GM19467 (cell line): ENCODE results near the gene CDC42EP3.
A peak's percentile ranks its signal among the peaks of the same experiment; 100 is the strongest.

Experiments
- ATAC-seq: cut with Tn5 transposase; IDR thresholded peaks from one replicate; pipeline ENCODE4 v1.9.1; 2021; ENCODE audit warnings: mild to moderate bottlenecking, moderate library complexity; ENCODE audit not compliant: unreplicated experiment

CDC42EP3 gene

GRCh38 chr2:37656512-37657423 is 14.7 kb downstream of the CDC42EP3 start:
- ATAC-seq: no peak

- ATAC-seq: peak; percentile 74
These were observed 16.3 kb downstream of the CDC42EP3 start for GRCh38 chr2:37654932-37655841.

DNA sequence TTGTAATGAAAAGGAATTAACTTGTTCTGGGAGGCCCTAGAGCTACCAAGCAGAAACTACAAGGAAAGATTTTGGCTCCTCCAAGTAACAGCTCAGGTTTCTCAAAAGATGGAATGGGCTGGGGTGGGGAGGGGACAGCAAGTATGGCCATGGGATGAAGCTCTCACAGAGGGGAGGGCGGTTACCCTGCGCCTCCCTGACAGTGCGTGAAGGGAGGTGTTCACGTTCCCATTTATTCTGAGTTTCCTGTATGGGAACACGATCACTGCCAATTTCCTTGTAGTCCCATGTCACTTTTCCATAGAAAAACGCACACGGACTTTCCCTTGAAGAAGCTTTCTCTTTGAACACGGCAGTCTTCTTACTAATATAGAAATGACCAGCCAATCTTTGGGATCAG is 17.0 kb downstream of the CDC42EP3 start:
- ATAC-seq: no peak

DNA sequence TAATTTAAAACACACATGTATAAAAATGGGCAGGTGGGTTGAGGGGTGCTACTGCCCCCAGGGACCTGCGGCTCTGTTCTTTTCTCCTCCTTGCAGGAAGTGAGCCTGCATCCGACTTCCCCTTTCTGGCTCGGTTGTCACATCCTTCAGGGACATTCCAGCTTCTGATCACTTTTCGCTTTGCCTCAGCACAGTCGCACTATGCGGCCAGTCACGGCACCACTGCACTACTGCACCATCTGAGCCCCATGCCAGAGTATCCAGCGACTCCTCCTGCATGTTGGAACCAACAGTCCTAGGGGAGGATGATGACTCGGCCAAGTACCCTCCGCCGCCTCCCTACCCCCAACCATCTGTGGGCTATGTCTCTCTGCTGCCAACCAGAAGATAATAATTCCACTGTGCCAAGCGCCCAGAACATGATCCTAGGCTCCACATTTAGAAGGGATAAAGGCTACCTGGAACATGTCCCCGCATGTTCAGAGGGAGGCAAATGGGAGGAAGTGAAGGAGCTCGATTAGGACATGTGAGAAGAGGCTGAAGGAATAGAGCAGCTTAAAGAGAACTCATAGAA is 17.6 kb downstream of the CDC42EP3 start:
- ATAC-seq: peak; percentile 33

GRCh38 chr2:37653093-37653492 is 18.3 kb downstream of the CDC42EP3 start:
- ATAC-seq: no peak

DNA sequence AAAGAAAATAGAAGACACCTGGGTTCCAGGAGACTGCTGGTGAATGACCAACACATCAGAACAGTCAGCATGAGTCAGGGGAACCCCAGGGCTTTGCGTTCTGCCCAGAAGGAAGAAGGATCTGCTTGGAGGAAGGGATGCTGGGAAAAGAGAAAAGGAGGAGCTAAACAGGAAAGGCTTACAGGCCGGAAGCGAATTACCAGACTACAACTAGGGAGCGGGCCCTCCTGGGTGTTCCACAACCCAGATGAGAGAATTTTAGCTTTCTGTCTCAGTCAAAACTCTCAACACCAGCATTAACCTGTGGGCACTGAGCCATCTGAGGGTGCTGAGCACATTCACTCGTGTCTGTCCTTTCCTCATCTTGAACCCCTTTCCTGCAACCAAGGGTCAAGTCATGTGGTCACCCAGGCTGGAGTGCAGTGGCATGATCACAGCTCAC is 19.2 kb downstream of the CDC42EP3 start:
- no peak for ATAC-seq

DNA sequence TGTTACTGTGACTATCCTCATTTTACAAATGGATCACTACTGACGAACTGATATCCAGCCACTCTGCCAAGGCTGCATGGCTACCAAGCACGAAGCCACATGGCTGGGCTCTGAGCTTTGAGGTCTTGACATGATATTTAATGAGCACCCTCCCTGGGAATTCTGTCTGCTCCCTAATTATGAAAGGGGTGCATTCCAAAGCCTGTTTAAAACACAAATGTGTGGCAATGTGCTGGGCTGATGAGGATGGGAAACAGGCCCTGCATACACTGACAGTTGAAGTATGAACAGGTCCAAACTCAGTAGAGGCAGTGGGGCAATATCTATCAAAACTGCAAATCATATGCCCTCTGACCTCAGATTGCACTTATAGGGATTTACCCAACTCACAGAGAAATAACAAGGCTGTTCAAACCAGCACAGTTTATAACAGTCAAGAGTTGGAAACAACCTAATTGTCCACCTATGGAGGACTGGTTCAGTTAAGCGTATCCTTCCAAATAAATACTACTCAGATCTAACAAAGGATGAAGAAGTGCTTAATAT is 20.8 kb downstream of the CDC42EP3 start:
- ATAC-seq: no peak

- no peak for ATAC-seq
These were observed 21.9 kb downstream of the CDC42EP3 start for GRCh38 chr2:37649518-37649917.

DNA sequence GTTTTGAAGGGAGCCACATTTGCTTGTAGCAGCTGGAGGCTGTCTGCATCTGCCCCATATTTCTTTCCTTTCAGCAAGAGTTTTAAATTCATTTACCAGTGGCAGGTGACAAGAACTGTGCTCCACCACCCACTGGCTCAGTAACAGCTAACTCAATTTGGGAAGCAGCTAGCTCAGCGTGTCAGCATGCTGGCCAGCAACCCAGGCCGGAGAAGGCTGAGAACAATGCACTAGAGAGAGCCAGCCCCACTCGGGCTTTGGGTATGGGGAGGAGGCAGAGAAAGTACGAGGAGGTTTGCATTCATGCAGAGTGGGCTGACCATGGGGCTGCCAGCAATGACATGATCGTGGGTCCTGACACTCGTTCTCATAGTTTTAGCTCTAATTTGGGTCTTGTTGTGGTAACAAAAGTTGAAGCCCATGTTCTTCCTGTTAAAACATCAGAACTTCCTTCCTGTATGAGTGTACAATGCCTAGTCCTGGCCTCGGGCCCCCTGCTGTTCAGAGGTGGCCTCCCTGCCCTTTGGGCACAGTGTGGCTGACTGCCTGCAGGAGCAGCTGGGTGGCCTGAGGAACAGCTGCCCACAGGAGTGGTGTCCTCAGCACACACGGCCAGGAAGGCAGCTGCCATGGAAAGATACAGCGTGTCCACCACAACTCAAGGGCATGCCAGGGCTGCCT is 23.0 kb downstream of the CDC42EP3 start:
- ATAC-seq: no peak

- no peak for ATAC-seq
These were observed 23.5 kb downstream of the CDC42EP3 start for GRCh38 chr2:37647971-37648330.

GRCh38 chr2:37645836-37646235 is 25.6 kb downstream of the CDC42EP3 start:
- no peak for ATAC-seq

GRCh38 chr2:37645362-37645761 is 26.1 kb downstream of the CDC42EP3 start:
- no peak for ATAC-seq

- ATAC-seq: no peak
These were observed 27.3 kb downstream of the CDC42EP3 start for GRCh38 chr2:37644191-37644590.

GRCh38 chr2:37643730-37644078 is 27.7 kb downstream of the CDC42EP3 start:
- ATAC-seq: no peak

DNA sequence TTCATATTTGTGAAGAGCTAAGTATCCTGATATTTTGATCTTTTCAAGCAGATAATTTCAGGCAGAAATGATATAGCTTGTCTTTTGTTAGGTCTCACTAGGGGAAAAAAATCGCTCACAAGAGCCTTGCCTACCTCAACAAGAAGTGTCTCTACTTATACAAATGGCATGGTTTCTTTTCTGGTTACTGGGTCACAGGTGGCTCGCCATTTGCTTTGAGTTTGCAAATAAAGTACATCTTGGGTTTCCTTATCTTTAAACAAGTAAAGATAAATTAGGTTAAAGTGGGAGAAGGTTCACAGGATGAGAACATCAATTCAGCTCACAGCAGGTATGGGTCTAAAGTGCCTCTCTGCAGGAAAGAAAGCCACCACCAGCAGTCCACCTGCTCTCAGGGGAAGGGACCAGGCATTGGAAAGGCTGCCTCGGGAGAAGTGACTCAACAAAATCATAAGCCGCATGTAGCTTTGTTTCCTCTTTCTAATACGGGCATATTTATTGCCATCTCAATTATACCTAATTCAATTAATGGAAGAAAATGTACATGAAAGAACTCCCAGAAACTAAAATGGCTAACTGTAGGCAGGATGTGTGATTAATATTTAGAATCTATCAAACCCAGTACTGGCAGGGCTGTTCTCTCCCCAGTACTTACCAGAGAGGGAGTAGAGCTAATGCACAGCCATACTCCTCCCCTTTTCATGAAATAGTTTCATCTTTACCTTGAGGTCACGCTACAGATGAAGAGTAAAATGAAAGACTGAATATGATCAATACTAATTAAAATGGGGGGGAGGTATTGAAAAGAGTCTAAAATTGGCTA is 28.3 kb downstream of the CDC42EP3 start:
- ATAC-seq: no peak

DNA sequence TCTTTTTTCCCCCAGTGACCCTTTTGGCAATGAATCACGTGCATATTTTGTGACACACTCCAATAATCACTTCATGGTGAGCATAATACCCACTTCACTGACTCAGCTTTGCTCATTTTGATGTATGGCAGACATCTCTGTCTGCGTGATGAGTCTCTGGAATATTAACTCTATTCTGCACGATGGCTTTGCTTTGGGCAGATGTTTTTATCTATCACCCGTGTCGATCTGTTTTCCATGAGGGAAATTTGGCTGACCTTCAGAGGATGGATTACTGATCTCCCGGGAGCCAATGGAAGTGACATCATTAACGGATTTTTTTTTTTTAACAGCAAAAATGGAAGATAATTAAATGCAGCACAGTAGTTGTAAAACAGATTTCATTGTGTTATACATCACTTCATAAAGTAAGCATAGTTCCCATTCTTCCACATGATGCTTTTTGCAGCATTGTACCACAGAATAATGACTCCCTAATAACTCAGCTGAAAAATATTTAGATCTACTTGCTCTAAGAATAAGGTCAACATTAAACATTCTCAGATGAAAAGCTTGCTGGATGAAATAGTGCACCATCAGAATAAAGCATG is 29.8 kb downstream of the CDC42EP3 start:
- ATAC-seq: no peak

- ATAC-seq: no peak
These were observed 31.8 kb downstream of the CDC42EP3 start for GRCh38 chr2:37639631-37640030.

DNA sequence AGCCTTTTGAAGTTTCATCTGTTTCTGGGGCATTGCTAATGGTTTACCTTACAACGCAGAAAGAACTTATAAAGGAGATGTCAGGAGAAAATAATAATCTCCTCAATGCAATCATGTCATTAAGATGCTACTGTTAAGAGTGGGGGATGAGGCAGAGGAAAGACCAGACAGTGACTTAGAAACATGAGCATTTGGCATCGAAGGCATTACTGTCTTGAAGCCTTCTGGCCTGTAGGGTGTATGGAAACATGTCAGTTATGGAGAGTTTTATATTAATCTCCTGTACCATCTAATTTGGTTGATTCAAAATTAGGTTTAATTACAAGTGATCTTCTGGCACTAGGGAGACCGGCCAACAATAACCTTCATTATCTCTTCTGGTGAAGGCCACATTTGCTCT is 32.5 kb downstream of the CDC42EP3 start:
- ATAC-seq: no peak

- no peak for ATAC-seq
These were observed 33.5 kb downstream of the CDC42EP3 start for GRCh38 chr2:37637985-37638384.
